HG02852 (cell line): ENCODE measurements around the gene CRACDL.
"Not testable (repeated sequence)": the region's sequence is repeated elsewhere in the genome, so short reads cannot be mapped to it uniquely, and the experiment has no call there.

ENCODE experiments used
- ATAC-seq: cut with Tn5 transposase; IDR thresholded peaks from one replicate; pipeline ENCODE4 v1.9.1; 2021; ENCODE audit warnings: mild to moderate bottlenecking, moderate library complexity; ENCODE audit not compliant: unreplicated experiment

The CRACDL gene

GRCh38 chr2:98891591-98891990 lies 44.4 kb downstream of the CRACDL start:
- ATAC-seq: no peak

DNA sequence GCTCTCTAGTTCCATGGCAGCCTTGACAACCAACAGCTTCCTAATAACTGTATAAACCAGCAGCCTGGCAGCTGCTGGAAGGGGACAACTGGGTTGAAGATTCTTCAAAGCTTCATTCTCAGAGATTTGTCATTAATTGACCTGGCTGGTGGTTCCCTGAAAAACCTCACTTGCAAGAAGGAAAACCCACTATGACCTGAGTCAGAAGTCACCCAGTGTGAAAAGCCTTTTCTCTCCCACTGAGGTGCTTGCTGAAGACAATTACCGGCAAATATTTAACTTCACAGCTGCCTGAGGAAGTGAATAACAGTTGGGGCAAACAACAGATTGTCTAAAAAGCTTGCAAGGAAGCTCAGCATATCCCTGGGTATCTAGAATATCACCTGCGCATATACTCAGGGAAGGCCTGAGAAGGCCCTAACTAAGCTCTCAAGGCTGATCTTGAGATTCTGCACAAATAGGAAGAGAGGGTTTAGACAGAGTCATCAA lies 49.9 kb downstream of the CRACDL start:
- no peak for ATAC-seq

DNA sequence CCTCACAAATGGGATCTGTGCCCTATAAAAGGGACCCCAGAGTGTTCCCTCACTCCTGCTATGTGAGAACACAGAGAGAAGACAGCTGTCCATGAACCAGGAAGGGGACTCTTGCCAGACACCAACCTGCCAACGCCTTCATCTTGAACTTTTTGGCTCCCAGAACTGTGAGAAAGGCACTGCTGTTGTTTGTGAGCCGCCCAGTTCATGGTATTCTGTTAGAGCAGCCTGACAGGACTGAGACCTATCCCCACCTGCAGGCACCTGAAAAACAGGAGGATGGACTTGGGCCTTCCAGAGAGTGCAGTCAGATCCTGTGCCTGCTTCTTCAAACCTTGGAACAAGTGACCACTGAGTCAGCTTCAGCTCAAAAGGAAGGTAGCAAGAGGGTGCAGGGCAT lies 51.4 kb downstream of the CRACDL start:
- ATAC-seq: no peak

- no peak for ATAC-seq
Measured at GRCh38 chr2:98883780-98884211, 52.2 kb downstream of the CRACDL start.

GRCh38 chr2:98882971-98883779 lies 52.9 kb downstream of the CRACDL start:
- ATAC-seq: no peak

DNA sequence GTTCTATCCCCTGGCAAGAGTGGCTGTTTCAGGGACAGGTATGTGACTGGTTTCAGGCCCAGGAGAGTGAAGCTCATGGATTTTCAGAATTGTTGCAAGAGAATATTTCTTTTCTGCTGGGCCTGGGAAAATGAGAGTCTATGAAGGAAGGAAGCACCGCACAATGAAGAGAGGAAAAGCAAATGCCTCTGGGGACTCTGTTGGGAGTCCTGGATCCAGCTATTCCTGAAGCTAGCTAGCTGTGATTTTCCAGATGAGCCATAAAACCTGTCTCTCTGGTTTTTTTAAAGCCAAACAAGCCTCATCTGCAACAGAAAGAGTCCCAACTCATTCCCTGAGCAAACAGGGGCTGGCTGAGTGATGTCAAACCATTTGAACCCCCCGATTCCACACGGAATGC lies 53.7 kb downstream of the CRACDL start:
- ATAC-seq: no peak

DNA sequence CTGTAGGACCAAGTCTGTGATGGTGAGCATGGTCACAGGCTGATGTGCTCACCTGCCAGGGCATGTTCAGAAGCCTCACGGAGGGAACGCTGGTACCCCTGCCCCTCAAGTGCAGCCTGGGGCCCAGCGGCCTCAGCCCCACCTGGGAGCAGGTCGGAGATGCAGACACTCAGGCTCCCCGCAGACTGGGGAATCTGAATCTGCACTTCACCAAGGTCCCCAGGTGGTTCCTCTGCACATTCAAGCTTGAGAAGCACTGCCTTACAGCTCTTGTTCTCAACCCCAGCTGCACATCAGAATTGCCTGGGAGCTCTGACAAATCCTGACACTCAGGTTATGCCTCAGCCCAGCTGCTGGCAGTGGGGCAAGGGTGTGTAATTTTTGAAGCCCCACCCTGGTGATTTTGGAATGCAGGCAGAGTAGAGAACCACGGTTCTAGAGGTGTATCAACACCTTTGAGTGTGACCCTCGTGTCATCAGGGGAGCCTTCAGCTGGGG lies 54.8 kb downstream of the CRACDL start:
- ATAC-seq: no peak

DNA sequence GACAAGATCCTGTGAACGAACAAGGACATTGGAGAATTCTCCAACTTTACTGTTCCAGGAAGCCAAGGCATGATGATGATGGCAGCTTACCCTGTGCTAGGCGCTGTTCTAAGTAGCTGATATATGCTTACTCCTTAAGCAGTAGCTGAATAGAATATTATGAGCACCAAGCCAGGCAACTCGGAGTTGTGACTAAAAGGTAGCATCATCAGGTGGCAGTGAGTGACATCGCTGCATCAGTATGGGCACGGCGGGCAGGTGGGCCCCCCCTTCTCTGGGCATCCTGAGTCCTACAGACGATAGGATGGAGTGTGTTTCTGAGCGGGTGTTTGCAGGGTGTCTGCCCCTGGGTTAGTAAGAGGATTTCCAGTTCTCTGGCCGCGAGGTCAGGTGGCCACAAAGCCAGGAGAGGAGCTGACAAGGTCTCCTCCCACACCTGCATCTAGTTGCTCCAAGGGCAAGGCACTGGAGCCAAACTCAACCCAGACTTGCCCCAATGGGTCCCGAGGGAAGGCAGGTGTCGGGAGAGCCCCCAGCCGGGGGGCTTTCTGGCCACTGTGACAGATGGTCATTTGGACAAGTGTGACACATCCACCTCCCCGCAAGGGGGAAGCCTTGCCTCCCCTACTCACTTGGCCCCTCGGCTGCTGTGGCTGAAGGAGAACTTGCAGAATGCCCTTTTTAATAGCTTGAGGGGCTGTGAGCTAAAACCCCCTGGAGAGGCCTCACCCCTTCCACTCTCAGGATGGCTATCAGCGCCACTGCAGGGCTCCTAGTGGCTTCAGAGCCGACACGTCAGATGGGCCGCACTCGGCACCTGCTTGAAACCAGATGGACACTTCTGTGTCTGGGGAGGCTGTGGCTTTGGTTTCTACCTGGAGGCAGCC lies 55.5 kb downstream of the CRACDL start:
- ATAC-seq: no peak

DNA sequence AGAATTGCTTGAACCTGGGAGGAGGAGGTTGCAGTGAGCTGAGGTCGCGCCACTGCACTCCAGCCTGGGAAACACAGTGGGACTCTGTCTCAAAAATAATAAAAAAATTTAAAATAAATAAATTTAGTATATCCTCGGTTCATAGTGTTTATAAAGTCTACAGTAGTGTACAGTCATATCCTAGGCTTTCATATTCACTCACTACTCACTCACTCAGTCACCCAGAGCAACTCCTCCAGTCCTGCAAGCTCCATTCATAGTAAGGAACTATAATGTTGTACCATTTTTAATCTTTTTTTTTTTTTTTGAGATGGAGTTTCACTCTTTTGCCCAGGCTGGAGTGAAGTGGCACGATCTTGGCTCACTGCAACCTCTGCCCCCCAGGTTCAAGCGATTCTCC lies 58.4 kb downstream of the CRACDL start:
- ATAC-seq: not testable (repeated sequence)

GRCh38 chr2:98876741-98877140 lies 59.3 kb downstream of the CRACDL start:
- no peak for ATAC-seq

DNA sequence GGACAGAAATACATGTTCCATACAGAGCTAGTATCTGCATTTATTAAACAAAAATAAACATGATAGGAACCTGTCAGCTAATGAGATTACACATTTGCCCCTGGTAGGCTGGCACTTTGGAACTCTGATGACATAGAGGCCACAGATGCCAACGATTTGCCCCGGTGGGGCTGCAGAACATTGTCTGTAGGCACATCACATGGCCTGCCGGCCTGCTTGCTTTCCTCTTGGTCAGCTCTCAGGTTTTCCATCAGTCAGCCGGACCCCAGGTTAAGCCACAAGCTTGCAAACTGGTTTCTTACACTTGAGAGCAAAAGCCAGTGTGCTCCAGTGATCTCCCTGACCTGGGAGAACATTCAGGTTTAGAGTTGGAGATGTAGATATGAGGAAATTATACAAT lies 60.3 kb downstream of the CRACDL start:
- no peak for ATAC-seq

DNA sequence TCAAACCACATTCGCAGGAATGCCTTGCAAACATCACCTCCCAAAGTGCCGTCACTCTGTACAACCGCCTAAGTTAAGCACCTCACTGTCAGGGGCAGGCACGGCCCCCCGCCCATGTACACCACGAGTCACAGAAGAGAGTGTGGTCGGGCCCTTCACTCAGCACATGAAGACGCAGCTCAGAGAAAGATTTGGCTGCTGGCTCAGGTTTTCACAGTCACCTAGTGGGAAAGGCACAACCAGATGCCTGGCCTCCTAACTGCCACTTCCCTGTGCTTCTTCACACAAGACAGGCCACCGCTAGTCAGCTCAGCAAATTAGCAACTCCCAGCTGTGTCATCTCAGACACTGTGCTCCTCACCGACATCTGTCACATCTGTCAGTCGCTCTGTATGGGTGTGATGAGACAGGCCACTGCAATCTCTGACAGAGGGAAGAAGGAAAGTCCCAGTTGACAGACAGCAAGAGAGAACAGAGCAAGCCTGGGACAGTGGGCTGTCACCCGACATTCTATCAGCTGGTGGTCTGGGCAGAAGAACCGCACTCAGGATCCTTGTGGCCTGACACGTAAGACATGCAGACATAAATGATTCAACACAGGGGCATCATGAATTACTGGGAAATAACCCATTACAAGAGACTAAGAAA lies 60.8 kb downstream of the CRACDL start:
- ATAC-seq: peak; percentile 74

GRCh38 chr2:98874186-98874689 lies 61.8 kb downstream of the CRACDL start:
- no peak for ATAC-seq

GRCh38 chr2:98872526-98872925 lies 63.5 kb downstream of the CRACDL start:
- ATAC-seq: no peak

DNA sequence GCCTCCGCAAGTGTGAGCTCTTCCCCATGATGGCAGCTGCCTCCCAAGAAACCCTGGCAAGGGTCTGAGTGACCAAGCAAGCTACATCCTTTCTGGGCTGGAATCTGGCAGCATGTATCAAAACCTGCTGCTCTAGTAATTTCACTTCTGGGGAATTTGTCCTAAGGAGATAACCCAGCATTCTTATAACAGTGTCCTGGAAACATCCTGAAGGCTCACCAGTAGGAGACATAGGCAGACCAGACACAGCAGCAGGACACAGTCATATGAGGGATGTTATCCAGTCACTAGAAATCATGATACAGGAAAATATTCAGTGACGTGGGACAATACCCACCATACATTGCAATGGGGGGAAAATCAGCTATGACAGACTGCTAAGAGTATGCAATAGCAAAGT lies 64.5 kb downstream of the CRACDL start:
- ATAC-seq: no peak

- no peak for ATAC-seq
Measured at GRCh38 chr2:98870516-98871158, 65.4 kb downstream of the CRACDL start.

DNA sequence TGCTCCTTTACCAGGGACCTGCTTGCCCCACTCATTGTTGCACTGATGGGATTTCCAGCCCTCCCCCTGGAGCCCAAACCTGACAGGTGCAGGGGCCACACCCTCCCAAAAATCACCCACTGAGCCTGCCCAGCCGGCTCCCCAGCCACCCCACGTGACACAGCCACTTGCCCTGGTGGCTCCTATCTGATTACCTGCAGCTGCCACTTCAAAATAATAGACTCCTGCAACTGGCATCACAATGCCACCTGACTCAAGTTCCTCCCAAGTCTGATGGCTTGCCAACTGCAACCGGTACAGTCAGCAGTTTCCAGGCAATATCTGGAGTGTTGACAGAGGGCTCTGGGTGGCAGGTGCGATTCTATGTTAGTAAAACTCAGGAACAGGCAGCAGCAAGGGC lies 66.2 kb downstream of the CRACDL start:
- ATAC-seq: no peak

- ATAC-seq: no peak
Measured at GRCh38 chr2:98869272-98869641, 66.8 kb downstream of the CRACDL start.

GRCh38 chr2:98868548-98869271 lies 67.3 kb downstream of the CRACDL start:
- no peak for ATAC-seq
